Mammary epithelial cell (primary cell): ENCODE data around the gene ALPK3.

ENCODE experiments used
- EZH2 ChIP-seq: IDR thresholded peaks from 2 replicates; pipeline ENCODE4 v1.6.1; 2012; ENCODE audit warnings: low read length, inconsistent platforms, borderline replicate concordance
- TF ChIP-seq, protein P1 (sequence below), 2 donors: IDR thresholded peaks in 1 of 2; conservative IDR thresholded peaks in 1 of 2; 2 replicates each; pipeline ENCODE4 v1.5.1; 2011 to 2012; ENCODE audit warnings: inconsistent platforms in 2 of 2, low read length in 2 of 2, mild to moderate bottlenecking in 2 of 2, control low read depth in 1 of 2, low read depth in 1 of 2; ENCODE audit not compliant: insufficient read depth in 1 of 2; ENCODE audit errors: extremely low read depth in 1 of 2

DNA sequence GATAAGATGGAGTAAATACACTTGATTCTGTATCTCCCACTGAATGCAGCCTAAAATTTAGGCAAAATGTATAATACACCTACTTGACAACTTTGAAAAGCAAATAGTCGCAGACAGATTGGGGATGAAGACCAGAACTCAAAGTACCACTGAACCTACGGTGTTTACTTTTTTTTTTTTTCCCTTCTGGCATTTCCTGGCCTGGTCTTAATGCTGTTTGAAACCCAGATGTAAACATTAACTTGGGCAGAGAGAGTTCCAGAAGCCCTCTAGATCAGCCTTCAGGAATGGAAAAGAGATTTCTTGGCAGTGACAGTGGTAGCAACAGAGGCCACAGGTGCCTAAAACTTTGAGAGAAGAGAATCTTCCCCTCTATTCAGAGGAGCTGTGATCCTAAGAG lies 27.8 kb downstream of the ALPK3 start:
- TF ChIP-seq, protein P1, sequence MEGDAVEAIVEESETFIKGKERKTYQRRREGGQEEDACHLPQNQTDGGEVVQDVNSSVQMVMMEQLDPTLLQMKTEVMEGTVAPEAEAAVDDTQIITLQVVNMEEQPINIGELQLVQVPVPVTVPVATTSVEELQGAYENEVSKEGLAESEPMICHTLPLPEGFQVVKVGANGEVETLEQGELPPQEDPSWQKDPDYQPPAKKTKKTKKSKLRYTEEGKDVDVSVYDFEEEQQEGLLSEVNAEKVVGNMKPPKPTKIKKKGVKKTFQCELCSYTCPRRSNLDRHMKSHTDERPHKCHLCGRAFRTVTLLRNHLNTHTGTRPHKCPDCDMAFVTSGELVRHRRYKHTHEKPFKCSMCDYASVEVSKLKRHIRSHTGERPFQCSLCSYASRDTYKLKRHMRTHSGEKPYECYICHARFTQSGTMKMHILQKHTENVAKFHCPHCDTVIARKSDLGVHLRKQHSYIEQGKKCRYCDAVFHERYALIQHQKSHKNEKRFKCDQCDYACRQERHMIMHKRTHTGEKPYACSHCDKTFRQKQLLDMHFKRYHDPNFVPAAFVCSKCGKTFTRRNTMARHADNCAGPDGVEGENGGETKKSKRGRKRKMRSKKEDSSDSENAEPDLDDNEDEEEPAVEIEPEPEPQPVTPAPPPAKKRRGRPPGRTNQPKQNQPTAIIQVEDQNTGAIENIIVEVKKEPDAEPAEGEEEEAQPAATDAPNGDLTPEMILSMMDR (conservative IDR thresholded peaks at IDR 0.05 in 1 of 2, IDR thresholded peaks at IDR 0.05 in 1 of 2; ENCODE audit: extremely low read depth in 1 of 2, insufficient read depth in 1 of 2, low read depth in 1 of 2, low read length in 2 of 2) = no peak
- no peak for TF ChIP-seq EZH2
